Naive B cell (primary cell): ENCODE data around the gene ASPDH. TPM values are rescaled to one million over a fixed set of nuclear protein-coding genes. Genes with fewer than 3 reads are reported as not detected.

ENCODE experiments used
- ATAC-seq, 2 donors: fragments of 150-1000 bp; cut with Tn5 transposase; 2 replicates each; pipeline ENCODE4 v1.10.0; 2021; ENCODE audit warnings: low read depth in 2 of 2, mild to moderate bottlenecking in 2 of 2, moderate library complexity in 2 of 2
- DNase-seq: peaks from one replicate; pipeline ENCODE4 v3.0.0; 2022
- H3K27ac Mint-ChIP-seq, 6 donors: one replicate each; pipeline ENCODE4 v1.8.0; 2020 to 2022; ENCODE audit warnings: mild to moderate bottlenecking in 6 of 6, mixed read lengths in 6 of 6, moderate library complexity in 5 of 6, inconsistent platforms in 2 of 6
- H3K27me3 Mint-ChIP-seq, 3 donors: one replicate each; pipeline ENCODE4 v1.8.0; 2021 to 2022; ENCODE audit warnings: mixed read lengths in 3 of 3, mild to moderate bottlenecking in 1 of 3
- H3K36me3 Mint-ChIP-seq, 2 donors: one replicate each; pipeline ENCODE4 v1.8.0; 2020 to 2022; ENCODE audit warnings: mixed read lengths in 2 of 2, inconsistent platforms in 1 of 2, mild to moderate bottlenecking in 1 of 2
- H3K4me1 Mint-ChIP-seq, 3 donors: one replicate each; pipeline ENCODE4 v1.8.0; 2020 to 2022; ENCODE audit warnings: mixed read lengths in 3 of 3, inconsistent platforms in 1 of 3, mild to moderate bottlenecking in 1 of 3, moderate library complexity in 1 of 3
- H3K4me3 Mint-ChIP-seq, 8 donors: one replicate each; pipeline ENCODE4 v1.8.0; 2020 to 2022; ENCODE audit warnings: mild to moderate bottlenecking in 8 of 8, mixed read lengths in 8 of 8, moderate library complexity in 8 of 8, inconsistent platforms in 2 of 8
- H3K9me3 Mint-ChIP-seq, 7 donors: one replicate each; pipeline ENCODE4 v1.8.0; 2020 to 2022; ENCODE audit warnings: mixed read lengths in 7 of 7, mild to moderate bottlenecking in 5 of 7, inconsistent platforms in 2 of 7, moderate library complexity in 1 of 7
- polyA plus RNA-seq, 6 donors: library from polyadenylated mRNA; unstranded; fragments of 300-500 nt; fragmentation: Illumina TruSeq; gene quantifications; one replicate each; pipeline ENCODE4 v1.2.3, GENCODE V29; 2021; ENCODE audit warnings: low read depth in 6 of 6

ASPDH gene
- polyA plus RNA-seq, 6 donors from 2014 or later, result not detected

- Mint-ChIP-seq H3K36me3 (no peaks in the 10 kb centered on the region), H3K27ac (peak overlapping the region in 1 of 6 donors; percentile 68), H3K9me3 (no peaks in the 10 kb centered on the region), H3K4me3 (no peak overlapping the region), H3K27me3 (peaks cover 0 to 24% (median 18%) of the 10 kb centered on the region in 3 donors), H3K4me1 (peaks cover 4 to 10% (median 7%) of the 10 kb centered on the region in 3 donors)
- ATAC-seq (no peak), DNase-seq (no peak)
Measured at GRCh38 chr19:50516964-50517703, 3.4 kb upstream of the ASPDH start.

GRCh38 chr19:50516456-50516855 lies 2.7 kb upstream of the ASPDH start:
- Mint-ChIP-seq H3K27ac (no peak overlapping the region), H3K9me3 (no peaks in the 10 kb centered on the region), H3K36me3 (peaks cover 0 to 3% of the 10 kb centered on the region in 2 donors), H3K4me1 (peaks cover 10 to 14% (median 13%) of the 10 kb centered on the region in 3 donors), H3K4me3 (no peak overlapping the region), H3K27me3 (peaks cover 0 to 24% (median 18%) of the 10 kb centered on the region in 3 donors)
- ATAC-seq (no peak), DNase-seq (no peak)

GRCh38 chr19:50515168-50515561 lies 1.5 kb upstream of the ASPDH start:
- ATAC-seq, result no peak
- H3K27ac Mint-ChIP-seq, result no peak overlapping the region
- peaks cover 0 to 24% (median 18%) of the 10 kb centered on the region in 3 donors for H3K27me3 Mint-ChIP-seq
- H3K4me1 Mint-ChIP-seq, result peaks cover 20 to 25% (median 23%) of the 10 kb centered on the region in 3 donors
- no peak for DNase-seq
- peaks cover 0 to 2% (median 0%) of the 10 kb centered on the region in 7 donors for H3K9me3 Mint-ChIP-seq
- no peak overlapping the region for H3K4me3 Mint-ChIP-seq
- peaks cover 0 to 7% of the 10 kb centered on the region in 2 donors for H3K36me3 Mint-ChIP-seq

GRCh38 chr19:50514346-50515167 lies 844 bp upstream of the ASPDH start:
- no peak for ATAC-seq
- Mint-ChIP-seq H3K27me3 (peaks cover 0 to 24% (median 18%) of the 10 kb centered on the region in 3 donors), H3K36me3 (peaks cover 0 to 7% of the 10 kb centered on the region in 2 donors), H3K27ac (peak overlapping the region in 3 of 6 donors; percentile 16 to 92 (median 60)), H3K4me3 (peak overlapping the region in 1 of 8 donors; percentile 23), H3K4me1 (peaks cover 20 to 25% (median 23%) of the 10 kb centered on the region in 3 donors), H3K9me3 (peaks cover 0 to 2% (median 0%) of the 10 kb centered on the region in 7 donors)
- DNase-seq, result no peak

- Mint-ChIP-seq H3K9me3 (peaks cover 0 to 2% (median 0%) of the 10 kb centered on the region in 7 donors), H3K27me3 (peaks cover 0 to 24% (median 18%) of the 10 kb centered on the region in 3 donors), H3K27ac (peak overlapping the region; percentile 58 to 96 (median 81)), H3K4me1 (peaks cover 26 to 28% (median 28%) of the 10 kb centered on the region in 3 donors), H3K4me3 (peak overlapping the region in 6 of 8 donors; percentile 19 to 73 (median 37)), H3K36me3 (peaks cover 0 to 7% of the 10 kb centered on the region in 2 donors)
- ATAC-seq (no peak), DNase-seq (no peak)
Measured at GRCh38 chr19:50512999-50513745, 541 bp downstream of the ASPDH start.

- Mint-ChIP-seq H3K27me3 (peaks cover 0 to 24% (median 18%) of the 10 kb centered on the region in 3 donors), H3K4me1 (peaks cover 30 to 33% (median 30%) of the 10 kb centered on the region in 3 donors), H3K9me3 (peaks cover 0 to 2% (median 0%) of the 10 kb centered on the region in 7 donors), H3K36me3 (peaks cover 0 to 9% of the 10 kb centered on the region in 2 donors), H3K27ac (peak overlapping the region in 3 of 6 donors; percentile 73 to 98 (median 96)), H3K4me3 (peak overlapping the region in 5 of 8 donors; percentile 71 to 98 (median 80))
- DNase-seq (no peak), ATAC-seq (no peak)
Measured at GRCh38 chr19:50512112-50512998, 1.4 kb downstream of the ASPDH start.

DNA sequence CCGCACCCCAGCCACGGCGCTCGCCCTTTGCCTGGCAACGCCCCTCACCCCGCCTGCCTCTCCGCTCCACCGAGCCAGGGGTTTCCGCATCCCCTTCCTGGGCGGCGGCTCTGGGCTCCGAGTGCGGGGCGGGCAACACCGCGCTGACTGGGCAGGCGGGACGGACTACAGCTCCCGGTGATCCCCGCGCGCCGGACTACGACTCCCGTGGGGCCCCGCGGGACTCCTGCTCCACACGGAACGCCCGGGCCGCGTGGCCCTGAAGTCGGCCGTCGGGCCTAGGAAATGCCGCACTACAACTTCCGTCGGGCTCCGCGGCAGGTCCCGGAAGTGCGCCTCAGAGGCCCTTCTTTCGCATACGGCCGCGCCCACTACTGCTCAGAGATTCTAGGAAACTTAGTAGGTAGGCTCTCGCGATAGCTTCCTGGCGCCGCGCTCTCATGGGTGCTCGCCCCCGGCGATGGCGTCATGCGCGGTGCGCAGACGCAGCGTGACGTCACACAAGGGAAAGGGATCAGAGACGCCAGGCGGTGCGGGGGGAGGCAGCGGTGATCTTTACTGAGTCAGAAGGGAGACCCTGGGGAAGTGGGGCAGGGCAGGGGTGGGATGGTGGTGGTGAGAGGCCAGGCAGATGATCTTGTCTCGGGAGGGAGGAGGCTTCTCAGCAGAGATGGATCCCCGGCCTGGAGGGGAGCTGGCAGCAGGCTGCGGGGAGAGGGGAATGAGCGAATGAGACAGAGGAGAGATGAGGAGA lies 2.5 kb downstream of the ASPDH start, which contains the start of gene JOSD2:
JOSD2 (minus strand) TSS at position 123 of the 754 bp plus-strand sequence. CDS start 760 bp downstream, outside the sequence.
- H3K4me1 Mint-ChIP-seq, result peaks cover 30 to 40% (median 30%) of the 10 kb centered on the region in 3 donors
- H3K27me3 Mint-ChIP-seq, result peaks cover 0 to 22% (median 18%) of the 10 kb centered on the region in 3 donors
- H3K4me3 Mint-ChIP-seq, result peak within 1 kb of the TSS; percentile 71 to 98 (median 94)
- peak; percentile 85 to 87 for ATAC-seq
- H3K36me3 Mint-ChIP-seq, result peaks cover 0 to 16% of the 10 kb centered on the region in 2 donors
- H3K9me3 Mint-ChIP-seq, result peaks cover 0 to 2% (median 0%) of the 10 kb centered on the region in 7 donors
- peak; percentile 97 for DNase-seq
- H3K27ac Mint-ChIP-seq, result peak within 1 kb of the TSS; percentile 96 to 100 (median 99)

DNA sequence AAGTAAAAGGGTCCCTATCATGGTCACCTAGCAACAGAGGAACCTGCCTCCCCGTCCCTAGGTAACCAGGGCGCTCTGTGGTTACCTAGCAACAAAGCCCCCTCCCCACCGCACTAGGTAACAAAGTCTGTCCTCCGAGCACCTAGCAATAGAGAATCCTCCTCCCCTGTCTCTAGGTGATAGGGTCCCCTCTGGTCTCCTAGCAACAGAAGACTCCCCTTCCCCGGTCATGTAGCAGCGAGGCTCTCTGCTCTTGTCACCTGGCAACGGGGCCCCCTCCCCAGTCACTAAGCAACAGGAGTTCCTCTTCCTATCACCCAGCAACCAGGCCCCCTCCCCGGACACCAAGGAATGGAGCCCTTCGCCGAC lies 3.0 kb downstream of the ASPDH start:
- Mint-ChIP-seq H3K27me3 (peaks cover 0 to 18% (median 17%) of the 10 kb centered on the region in 3 donors), H3K4me1 (peaks cover 27 to 40% (median 30%) of the 10 kb centered on the region in 3 donors), H3K4me3 (peak overlapping the region; percentile 71 to 98 (median 94)), H3K36me3 (peaks cover 0 to 16% of the 10 kb centered on the region in 2 donors), H3K27ac (peak overlapping the region; percentile 96 to 100 (median 99)), H3K9me3 (peaks cover 0 to 2% (median 0%) of the 10 kb centered on the region in 7 donors)
- DNase-seq (no peak), ATAC-seq (peak; percentile 38 to 40)

DNA sequence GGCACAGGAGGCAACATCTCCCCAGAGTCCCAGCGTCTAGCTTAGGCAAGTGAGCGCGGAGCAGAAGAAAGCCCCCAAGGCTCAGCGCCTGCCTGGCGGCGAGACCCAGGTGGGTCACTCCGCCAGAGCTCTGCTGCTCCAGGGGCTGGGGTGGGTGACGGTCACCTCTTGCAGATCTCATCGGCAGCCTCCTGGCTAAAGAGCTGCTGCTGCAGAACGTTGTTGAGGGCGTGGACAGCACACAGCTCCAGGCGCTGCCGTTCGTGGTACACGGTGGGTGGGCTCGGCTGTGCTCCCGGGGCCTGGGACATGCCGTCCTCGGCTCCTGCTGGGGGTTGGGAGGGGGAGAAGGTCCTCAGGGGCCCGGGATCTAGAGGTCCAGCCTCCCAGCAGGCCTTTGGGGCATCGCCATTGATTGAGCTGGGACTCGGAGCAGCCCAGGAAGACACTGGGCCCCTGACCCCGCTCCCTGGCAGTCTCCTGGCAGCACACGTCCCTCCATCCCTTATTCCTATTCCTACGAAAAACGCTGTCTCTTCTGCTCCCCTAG lies 3.5 kb downstream of the ASPDH start:
- H3K4me3 Mint-ChIP-seq, result peak overlapping the region; percentile 71 to 98 (median 94)
- H3K9me3 Mint-ChIP-seq, result peaks cover 0 to 2% (median 0%) of the 10 kb centered on the region in 7 donors
- H3K27ac Mint-ChIP-seq, result peak overlapping the region; percentile 96 to 100 (median 99)
- H3K27me3 Mint-ChIP-seq, result peaks cover 0 to 18% (median 14%) of the 10 kb centered on the region in 3 donors
- H3K4me1 Mint-ChIP-seq, result peaks cover 27 to 40% (median 30%) of the 10 kb centered on the region in 3 donors
- DNase-seq (no peak), ATAC-seq (no peak)
- H3K36me3 Mint-ChIP-seq, result peaks cover 0 to 16% of the 10 kb centered on the region in 2 donors

DNA sequence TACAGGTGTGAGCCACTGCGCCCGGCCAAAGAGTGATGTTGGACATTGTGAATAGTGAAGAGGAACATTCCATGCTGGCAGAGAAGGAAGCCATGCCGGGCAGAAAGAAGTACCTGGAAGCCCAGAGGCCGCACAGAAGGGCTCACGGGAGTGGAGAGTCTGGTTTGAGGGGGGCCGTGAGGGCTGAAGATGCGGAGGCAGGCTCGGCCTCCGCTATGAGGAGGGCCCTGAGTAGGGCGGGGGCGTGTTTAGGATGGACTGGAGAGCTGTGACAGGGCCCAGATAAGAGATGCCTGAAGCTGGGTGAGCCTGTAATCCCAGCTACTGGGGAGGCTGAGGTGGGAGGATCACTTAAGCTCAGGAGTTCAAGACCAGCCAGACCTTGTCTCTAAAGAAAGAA lies 4.3 kb downstream of the ASPDH start:
- Mint-ChIP-seq H3K27ac (peak overlapping the region; percentile 47 to 100 (median 97)), H3K27me3 (peaks cover 0 to 14% (median 11%) of the 10 kb centered on the region in 3 donors), H3K4me3 (peak overlapping the region in 4 of 8 donors; percentile 14 to 80 (median 64)), H3K36me3 (peaks cover 0 to 16% of the 10 kb centered on the region in 2 donors), H3K9me3 (peaks cover 0 to 2% (median 0%) of the 10 kb centered on the region in 7 donors), H3K4me1 (peaks cover 27 to 40% (median 27%) of the 10 kb centered on the region in 3 donors)
- ATAC-seq (no peak), DNase-seq (no peak)

DNA sequence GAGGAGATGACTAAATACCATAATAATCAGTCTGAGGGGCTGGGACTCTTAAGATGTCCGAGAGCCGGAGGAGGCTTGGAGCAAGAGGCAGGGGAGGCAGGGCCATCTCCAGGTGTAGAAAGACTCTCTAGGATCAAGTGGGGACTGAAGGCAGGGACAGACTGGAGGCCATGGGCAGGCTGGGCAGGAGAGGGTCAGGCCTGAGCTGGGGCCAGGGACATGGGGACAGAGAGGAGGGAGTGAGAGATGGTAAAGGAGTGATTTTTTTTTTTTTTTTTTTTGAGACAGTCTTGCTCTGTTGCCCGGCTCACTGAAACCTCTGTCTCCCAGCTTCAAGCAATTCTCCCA lies 4.9 kb downstream of the ASPDH start:
- peaks cover 0 to 10% (median 8%) of the 10 kb centered on the region in 3 donors for H3K27me3 Mint-ChIP-seq
- peaks cover 0 to 16% of the 10 kb centered on the region in 2 donors for H3K36me3 Mint-ChIP-seq
- peak overlapping the region in 3 of 8 donors; percentile 14 to 58 (median 16) for H3K4me3 Mint-ChIP-seq
- peaks cover 23 to 40% (median 27%) of the 10 kb centered on the region in 3 donors for H3K4me1 Mint-ChIP-seq
- peaks cover 0 to 2% (median 0%) of the 10 kb centered on the region in 7 donors for H3K9me3 Mint-ChIP-seq
- H3K27ac Mint-ChIP-seq, result peak overlapping the region; percentile 60 to 96 (median 84)
- ATAC-seq (no peak), DNase-seq (no peak)
